ENCODE data around the gene CRBN.

GRCh38 chr3:3227640-3228039, 48.1 kb upstream of the CRBN start:
- TF ChIP-seq EZH2 (IDR thresholded peaks at IDR 0.05; ENCODE audit: insufficient read depth, poor library complexity, severe bottlenecking), result no peak
- no peak for TF ChIP-seq EZH2phosphoT487 (IDR thresholded peaks at IDR 0.05; ENCODE audit: insufficient read depth, low read depth)
